Astrocyte of the spinal cord (primary cell): Measurements from ENCODE around the gene SRGAP3.
A peak's percentile ranks its signal among the peaks of the same experiment; 100 is the strongest.

Experiments
- DNase-seq: peaks from one replicate; pipeline ENCODE4 v3.0.0; 2011; ENCODE audit warnings: low read depth, low spot score
- H3K4me3 ChIP-seq: 2 replicates; pipeline ENCODE4 v1.5.1; 2011; ENCODE audit warnings: low read depth, mild to moderate bottlenecking, low read length, moderate library complexity
- CTCF ChIP-seq: IDR thresholded peaks from 2 replicates; pipeline ENCODE4 v1.5.1; 2012; ENCODE audit warnings: low read depth, mild to moderate bottlenecking, low read length, inconsistent platforms
- in situ Hi-C: cut with HindIII; loops from 2 replicates; pipeline ENCODE4 v1.10.0; 2017; ENCODE audit warnings: low sequenced_read_pairs

The SRGAP3 gene

GRCh38 chr3:8959668-8960067 lies 289.8 kb downstream of the SRGAP3 start:
- in situ Hi-C loops, result no loop called here
- no peak for TF ChIP-seq CTCF

GRCh38 chr3:8954938-8955763 lies 294.3 kb downstream of the SRGAP3 start:
- in situ Hi-C loops, result no loop called here
- peak; percentile 31 for TF ChIP-seq CTCF
- DNase-seq, result peak; percentile 86
- H3K4me3 ChIP-seq, result no peak overlapping the region

More at GRCh38 chr3:8959668-8960067, 289.8 kb downstream of the SRGAP3 start:
- no peak overlapping the region for H3K4me3 ChIP-seq
- no peak for DNase-seq

DNA sequence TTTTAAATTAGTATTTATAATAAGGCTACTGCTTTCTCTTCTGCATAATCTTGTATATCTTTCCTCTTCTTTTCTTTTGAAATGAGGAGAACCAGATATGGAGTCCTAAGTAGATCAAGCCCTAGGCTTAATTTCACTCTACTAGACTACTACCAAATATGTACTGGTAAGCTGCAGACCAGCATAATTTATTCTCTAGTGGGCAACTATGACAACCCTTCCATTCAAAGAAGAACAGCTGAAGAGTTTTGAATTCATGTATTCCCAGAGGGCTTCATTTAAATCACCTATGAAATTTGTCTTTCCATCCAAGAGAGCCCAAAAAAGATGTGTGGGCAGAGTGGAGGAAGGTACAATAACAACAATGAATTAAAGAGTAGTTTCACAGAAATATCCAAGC lies 296.1 kb downstream of the SRGAP3 start:
- no peak overlapping the region for H3K4me3 ChIP-seq
- no peak for TF ChIP-seq CTCF
- in situ Hi-C loops, result no loop called here
- DNase-seq, result no peak

GRCh38 chr3:8952130-8952529 lies 297.3 kb downstream of the SRGAP3 start:
- in situ Hi-C loops, result no loop called here
- no peak for TF ChIP-seq CTCF
- DNase-seq, result no peak
- H3K4me3 ChIP-seq, result no peak overlapping the region

- H3K4me3 ChIP-seq, result no peak overlapping the region
- no peak for TF ChIP-seq CTCF
- in situ Hi-C loops, result no loop called here
- no peak for DNase-seq
Observed at GRCh38 chr3:8945890-8946600, 303.4 kb downstream of the SRGAP3 start.

DNA sequence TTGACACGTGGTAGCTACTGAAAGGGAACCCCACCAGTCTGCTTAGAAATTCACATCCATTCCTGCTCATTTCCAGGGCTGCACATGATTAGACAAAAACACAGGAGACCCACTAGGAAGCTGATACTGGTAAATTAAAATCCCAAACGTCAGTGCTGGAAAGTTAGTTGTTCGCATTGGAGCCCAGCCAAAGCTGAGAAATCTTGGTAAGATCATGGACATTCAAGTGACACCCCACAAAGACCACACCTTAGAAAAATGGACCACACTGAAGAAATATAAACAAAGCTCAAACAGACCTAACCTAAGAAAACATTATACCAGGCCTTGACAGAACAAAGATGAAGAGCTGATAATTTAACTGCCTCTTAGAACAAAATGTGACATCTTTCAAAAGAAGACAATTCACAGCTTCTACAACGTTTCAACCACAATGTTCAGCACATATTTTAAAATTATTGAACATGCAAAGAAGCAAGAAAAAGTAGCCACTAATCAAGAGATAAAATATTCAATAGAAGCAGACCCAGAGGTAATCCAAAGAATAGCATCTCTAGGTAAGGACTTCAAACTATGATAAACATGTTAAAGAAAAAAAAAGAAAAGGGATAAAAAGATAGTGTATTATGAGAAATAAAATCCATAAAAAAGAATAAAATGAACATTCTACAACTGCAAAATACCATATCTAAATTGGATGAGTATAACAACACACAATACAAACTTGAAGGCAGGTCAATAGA lies 306.5 kb downstream of the SRGAP3 start:
- DNase-seq, result no peak
- no peak overlapping the region for H3K4me3 ChIP-seq
- TF ChIP-seq CTCF, result no peak
- in situ Hi-C loops, result no loop called here
